Activated T-cell treated with anti-CD3 and anti-CD28 coated beads for 1 hour (primary cell): ENCODE measurements around the gene CEP128.

Source experiments
- DNase-seq: peaks from one replicate; pipeline ENCODE4 v3.0.0-alpha.2; 2020; ENCODE audit warnings: low read depth

Gene CEP128

DNA sequence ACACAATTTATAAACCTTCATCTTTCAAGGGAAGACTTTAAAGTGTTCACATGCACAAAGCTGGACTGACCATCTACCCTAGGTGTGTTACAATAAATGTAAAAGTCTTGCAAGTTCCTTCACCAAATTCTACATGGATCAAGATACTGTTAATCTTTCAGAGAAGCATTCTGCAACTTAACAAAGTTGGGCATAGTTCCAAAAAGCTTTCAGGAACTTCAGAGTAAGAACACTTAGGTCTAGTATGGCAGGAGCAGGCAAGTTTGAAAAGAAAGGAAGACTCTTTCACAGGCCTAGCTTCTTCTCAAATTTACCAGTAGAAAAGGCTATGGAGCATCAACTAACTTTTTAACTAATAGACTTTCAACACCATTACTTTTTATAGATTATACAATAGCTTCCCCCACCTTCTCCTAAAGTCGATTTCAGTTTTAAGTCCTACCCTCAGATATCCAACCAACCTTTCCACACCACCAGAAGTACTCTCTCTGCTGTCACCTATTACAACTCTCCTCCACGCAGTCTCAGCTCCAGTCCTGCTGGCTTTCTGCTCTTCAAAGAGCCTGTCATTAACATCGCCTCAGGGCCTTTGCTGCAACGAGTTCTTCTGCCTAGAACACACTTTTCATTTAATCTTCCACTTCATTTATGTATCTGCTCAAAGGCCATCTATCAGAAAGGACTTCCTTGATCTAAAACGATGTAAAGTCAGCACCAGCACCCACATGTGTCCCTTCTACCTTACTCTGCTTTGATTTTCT, 333.9 kb downstream of the CEP128 start:
- no peak for DNase-seq

- DNase-seq = no peak
Measured at GRCh38 chr14:80606347-80606772, 335.2 kb downstream of the CEP128 start.

DNA sequence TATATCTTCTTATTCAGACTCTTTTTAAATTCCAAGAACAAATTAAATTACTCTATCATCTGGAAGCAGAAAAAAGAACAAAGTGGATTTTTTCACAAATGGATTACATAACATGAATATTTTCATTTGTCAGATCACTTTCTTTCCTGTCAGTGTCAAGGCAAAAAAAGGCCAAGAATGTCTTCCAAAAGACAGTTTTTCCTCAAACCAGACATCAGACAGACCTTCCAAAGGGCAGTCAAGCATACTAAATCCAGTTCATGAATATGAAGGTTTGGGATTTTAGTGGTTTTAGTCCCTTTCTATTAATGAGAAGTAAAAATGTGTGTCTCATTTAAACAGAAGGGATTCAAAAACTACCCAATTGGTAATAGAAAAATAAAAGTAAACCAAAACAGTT, 336.0 kb downstream of the CEP128 start:
- DNase-seq = no peak

DNA sequence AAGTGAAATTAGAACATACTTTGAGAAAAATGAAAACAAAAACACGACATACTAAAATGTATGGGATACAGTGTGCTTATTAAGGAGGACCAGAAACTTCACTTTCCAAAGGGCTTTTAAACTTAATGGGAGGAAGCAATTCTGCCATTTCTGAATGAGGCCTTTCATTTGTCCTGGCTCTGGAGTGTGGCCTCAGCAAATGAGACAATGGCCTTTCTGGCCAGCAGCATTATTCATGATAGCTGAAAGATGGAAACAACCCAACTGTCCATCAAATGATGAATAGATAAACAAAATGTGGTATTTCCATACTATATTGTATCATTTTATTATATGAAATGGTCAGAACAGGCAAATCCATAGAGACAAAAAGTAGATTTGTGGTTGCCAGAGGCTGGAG, 338.6 kb downstream of the CEP128 start:
- no peak for DNase-seq

DNA sequence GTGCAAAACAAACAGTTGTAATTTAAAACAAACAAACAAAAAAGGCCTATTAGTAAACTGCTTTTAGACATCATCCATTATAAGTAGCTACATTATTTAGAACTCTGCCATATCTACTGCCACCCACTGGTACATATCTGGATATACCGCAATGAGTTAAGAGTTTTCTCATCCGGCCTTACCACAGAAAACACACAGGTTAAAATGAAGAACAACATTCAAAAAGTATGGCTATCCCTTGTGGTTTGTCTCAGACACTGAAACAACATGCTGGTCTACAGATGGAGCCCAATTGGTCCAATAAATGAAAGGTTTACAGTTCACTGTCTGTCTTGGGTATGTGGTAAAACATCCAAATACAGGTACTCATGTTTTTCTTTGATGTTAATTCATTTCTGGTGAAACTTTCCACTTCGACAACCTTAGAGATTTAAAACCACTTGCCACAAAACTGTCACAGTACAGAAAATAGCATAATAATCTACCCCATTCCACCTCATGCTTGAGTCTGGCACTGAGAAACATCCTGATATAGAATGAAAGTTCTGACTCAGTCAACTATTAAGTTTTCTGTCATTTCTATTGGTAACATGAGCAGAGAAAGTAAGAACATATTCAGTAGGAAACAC, 354.3 kb downstream of the CEP128 start:
- no peak for DNase-seq

GRCh38 chr14:80586131-80586530, 355.4 kb downstream of the CEP128 start:
- no peak for DNase-seq

DNA sequence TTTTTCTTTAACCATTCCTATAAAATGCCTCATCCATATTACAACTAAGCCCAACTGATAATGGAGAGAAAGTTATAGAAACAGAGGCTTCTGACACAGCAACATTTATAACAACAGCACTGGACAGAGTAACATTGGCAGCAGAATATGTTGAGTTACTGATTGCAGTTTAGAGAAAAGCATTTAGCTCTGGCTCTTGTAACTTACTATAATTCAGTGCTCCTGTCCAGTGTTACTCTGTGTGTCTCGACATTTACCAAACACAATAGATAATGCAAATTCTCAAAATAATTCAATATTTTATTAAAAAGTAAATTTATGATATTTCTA, 356.1 kb downstream of the CEP128 start:
- DNase-seq = no peak

DNA sequence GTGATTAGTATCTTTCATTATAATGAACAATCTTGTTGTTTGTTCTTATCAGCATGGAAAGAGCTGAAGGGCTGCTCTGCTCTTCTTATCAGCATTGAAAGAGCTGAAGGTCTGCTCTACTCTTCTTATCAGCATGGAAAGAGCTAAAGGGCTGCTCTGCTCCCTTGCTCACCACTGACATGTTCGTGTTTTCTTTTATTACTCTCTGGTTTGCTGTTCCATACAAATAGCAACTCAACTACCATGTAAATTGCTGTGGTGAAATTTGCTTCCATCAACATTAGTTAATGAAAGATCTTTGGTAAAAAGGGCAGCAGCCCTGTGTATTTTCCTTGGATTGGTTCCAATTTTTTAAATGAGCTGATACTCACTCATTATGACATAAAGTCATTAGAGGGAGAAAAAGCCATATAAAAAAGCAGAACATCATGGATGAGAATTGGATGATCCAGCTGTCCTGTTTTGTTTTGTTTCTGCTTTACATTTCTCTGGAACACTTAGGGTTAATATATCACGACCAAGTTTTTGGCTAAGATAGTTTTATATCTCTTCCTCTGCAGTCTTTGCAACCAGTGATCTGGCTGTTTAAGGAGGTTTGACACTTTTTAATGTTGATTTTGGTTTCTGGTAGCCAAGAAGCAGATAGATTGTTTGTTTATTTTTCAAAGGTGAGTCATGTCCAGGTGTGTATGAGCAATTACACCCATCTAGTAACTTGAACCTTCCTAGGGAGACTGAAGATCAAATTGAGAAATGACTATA, 356.6 kb downstream of the CEP128 start:
- no peak for DNase-seq

DNA sequence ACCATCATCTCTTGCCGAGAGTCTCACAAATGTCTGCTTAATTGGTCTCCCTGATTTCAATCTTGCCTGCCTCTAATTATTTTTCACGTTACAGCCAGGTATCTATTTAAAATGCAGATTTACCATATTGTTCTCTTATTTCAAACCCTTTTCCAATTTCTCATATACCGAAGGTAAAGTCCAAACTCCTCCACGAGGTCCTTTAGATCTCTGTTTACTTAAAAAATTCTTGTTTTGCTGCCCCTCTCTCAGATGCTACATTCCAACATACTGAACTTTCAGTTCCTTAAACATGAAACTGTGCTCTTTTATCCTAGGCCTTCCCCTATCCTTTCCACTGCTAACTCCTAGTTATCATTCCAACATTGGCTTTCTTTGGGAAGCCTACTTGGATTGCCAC, 363.9 kb downstream of the CEP128 start:
- no peak for DNase-seq

DNA sequence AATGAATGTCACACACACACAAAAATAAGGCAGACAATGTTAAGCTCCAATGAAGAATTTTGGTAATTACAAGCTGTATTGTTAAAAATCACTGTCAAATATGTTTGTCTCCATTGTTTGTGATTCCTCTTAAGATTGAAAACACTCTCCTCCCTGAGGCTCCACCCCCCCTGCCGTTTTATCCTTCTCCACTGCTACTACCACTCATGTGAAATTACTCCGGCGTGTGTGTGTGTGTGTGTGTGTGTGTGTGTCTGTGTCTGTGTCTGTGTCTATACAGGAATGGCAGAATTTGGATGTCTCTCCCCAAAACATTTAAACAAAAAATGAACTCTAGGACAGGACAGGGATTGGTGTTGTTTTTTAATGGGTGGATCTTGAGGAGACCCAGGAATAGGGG, 365.1 kb downstream of the CEP128 start:
- no peak for DNase-seq

GRCh38 chr14:80575763-80576162, 365.8 kb downstream of the CEP128 start:
- no peak for DNase-seq

- DNase-seq = no peak
Measured at GRCh38 chr14:80572666-80573065, 368.9 kb downstream of the CEP128 start.

- no peak for DNase-seq
Measured at GRCh38 chr14:80570930-80571298, 370.6 kb downstream of the CEP128 start.

DNA sequence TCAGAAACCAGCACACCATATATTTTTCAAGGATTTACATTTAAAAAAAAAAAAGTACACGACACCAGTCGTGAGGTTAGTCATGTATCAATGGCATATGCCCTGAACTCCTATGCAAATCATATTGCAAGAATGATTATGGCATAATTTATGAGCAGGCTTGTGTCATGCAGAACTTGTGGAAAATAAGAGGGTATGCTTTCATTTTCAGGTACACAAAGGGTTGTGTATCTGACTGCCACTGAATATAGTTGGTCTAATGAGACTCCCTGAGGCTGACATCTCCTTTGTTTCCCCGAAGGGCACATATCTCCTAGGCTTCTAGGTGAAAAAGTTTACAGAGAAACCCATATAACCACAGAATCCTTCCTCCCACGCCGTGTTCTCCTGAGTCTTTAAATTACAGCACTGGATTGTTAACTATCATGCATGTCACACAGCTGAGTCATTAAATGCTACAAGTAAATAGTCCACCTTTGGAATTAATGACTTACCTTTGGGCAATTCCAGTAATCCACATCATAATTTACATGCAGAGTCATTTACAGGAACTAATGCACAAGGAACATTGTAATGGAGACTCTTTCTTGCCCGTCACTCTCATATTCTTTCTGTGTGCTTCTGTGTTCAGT, 373.5 kb downstream of the CEP128 start:
- no peak for DNase-seq

- no peak for DNase-seq
Measured at GRCh38 chr14:80565001-80565400, 376.5 kb downstream of the CEP128 start.

DNA sequence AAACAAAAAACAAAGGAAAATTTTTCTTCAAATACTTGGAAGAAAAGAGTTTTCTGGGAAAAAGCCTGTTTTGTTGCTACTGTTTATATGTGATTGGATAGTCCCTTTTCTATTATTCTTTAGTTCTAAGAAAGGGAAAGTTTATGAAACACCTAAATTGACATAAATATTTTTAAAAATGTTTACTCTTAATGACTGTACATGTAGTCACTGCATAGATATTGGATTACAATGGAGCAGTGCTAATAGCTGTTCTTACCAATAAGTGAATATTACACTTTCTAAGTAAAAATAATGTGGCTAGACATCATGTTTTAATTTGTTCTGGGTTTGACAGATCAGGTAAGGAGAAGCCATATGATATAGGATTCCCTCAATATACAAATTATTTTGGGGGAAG, 377.5 kb downstream of the CEP128 start:
- no peak for DNase-seq

GRCh38 chr14:80560800-80561657, 380.5 kb downstream of the CEP128 start:
- no peak for DNase-seq

DNA sequence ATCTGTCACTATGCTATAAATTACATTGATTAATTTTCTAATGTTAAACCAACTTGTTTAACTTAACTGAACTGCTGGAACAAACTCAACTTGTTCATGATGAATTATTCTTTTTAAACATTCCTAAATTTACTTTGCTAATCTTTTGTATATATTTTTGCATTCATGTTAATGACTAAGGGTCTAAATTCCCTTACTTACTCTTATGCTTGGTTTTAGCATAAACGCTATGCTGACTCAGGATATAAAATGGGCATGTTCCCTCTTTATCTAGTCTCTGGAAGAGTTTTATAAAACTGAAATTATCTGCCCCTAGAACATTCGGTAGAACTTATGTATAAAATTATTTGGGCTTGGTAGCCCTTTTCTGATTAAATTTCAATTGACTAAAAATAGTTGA, 387.4 kb downstream of the CEP128 start:
- no peak for DNase-seq

DNA sequence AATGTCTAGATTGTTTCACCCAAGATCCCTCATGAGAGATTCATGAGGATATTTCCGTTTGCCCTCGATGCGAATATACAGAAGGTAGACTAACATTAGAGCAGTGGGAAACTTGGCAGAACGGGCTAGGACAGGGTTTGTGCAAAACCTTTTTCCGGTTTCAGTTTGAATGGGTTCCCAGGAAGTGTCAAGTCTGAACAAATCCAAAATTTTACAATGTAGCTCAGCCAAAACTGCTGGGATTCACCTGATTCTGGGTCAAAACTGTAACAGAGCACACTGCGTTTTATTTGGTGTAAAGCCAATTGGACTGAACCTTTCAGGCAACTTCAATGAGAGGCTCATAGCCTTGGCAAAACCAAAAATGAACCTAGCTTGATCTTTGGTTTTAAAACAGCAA, 392.4 kb downstream of the CEP128 start:
- DNase-seq = no peak

GRCh38 chr14:80545935-80546854, 395.3 kb downstream of the CEP128 start:
- DNase-seq = no peak

GRCh38 chr14:80544366-80544765, 397.2 kb downstream of the CEP128 start:
- DNase-seq = no peak
